Fibroblast of the aortic adventitia (primary cell): ENCODE results near the gene IQGAP1. TPM values are rescaled to one million over a fixed set of nuclear protein-coding genes. Genes with fewer than 3 reads are reported as not detected.

ENCODE experiments used
- DNase-seq: peaks from one replicate; pipeline ENCODE4 v3.0.0-alpha.2; 2010; ENCODE audit warnings: low read depth
- H3K4me3 ChIP-seq: 2 replicates; pipeline ENCODE4 v1.5.1; 2011; ENCODE audit warnings: low read depth, mild to moderate bottlenecking, control low read depth, low read length, moderate library complexity
- total RNA-seq: library from RNA; depleted of rRNA; stranded (reverse); fragments of >200 nt; gene quantifications from 2 replicates; pipeline ENCODE4 v1.2.3, GENCODE V29; 2012; ENCODE audit warnings: low replicate concordance
- TF ChIP-seq, protein P1 (sequence below): IDR thresholded peaks from 2 replicates; pipeline ENCODE4 v1.5.1; 2011; ENCODE audit warnings: mild to moderate bottlenecking, low read length, control low read depth, inconsistent platforms; ENCODE audit not compliant: insufficient read depth

Gene IQGAP1
- total RNA-seq, 1 donor, result 289 TPM

DNA sequence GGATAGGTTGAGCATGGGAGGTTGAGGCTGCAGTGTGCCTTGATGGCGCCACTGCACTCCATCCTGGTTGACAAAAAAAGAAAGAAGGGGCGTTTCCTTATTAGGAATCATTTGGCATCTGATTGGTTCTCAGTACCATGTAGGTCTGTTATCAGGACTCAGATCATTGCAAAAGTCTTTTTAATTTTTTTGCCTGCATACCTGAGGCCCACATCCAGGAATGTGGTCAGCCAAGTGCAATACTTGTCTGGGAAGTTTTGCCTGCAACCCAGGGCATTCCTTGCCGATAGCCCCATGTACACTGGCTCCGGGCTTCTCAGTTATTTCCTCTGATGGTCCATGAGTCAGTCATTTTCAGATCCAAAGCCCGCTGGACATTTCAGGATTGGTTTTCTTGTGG, 91.6 kb downstream of the IQGAP1 start:
- DNase-seq, result peak; percentile 60
- H3K4me3 ChIP-seq, result no peak overlapping the region
- TF ChIP-seq, protein P1, sequence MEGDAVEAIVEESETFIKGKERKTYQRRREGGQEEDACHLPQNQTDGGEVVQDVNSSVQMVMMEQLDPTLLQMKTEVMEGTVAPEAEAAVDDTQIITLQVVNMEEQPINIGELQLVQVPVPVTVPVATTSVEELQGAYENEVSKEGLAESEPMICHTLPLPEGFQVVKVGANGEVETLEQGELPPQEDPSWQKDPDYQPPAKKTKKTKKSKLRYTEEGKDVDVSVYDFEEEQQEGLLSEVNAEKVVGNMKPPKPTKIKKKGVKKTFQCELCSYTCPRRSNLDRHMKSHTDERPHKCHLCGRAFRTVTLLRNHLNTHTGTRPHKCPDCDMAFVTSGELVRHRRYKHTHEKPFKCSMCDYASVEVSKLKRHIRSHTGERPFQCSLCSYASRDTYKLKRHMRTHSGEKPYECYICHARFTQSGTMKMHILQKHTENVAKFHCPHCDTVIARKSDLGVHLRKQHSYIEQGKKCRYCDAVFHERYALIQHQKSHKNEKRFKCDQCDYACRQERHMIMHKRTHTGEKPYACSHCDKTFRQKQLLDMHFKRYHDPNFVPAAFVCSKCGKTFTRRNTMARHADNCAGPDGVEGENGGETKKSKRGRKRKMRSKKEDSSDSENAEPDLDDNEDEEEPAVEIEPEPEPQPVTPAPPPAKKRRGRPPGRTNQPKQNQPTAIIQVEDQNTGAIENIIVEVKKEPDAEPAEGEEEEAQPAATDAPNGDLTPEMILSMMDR, result no peak

DNA sequence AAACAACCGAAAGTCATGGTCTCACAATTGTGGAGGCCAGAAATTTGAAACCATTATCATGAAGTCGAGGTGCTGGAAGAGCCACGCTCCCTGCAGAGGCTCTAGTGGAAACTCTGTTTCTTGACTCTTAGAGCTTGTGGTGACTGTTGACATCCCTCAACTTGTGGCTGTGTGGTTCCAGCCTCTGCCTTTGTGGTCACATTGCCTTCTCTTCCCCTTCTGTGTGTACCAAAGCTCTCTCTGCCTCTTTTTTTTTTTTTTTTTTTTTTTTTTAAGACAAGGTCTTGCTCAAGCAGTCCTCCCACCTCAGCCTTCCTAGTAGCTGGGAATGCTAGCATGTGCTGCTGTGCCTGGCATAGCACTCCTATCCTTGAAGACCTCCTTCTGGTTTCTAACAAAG, 93.0 kb downstream of the IQGAP1 start:
- TF ChIP-seq, protein P1, result no peak
- no peak for DNase-seq
- H3K4me3 ChIP-seq, result no peak overlapping the region

DNA sequence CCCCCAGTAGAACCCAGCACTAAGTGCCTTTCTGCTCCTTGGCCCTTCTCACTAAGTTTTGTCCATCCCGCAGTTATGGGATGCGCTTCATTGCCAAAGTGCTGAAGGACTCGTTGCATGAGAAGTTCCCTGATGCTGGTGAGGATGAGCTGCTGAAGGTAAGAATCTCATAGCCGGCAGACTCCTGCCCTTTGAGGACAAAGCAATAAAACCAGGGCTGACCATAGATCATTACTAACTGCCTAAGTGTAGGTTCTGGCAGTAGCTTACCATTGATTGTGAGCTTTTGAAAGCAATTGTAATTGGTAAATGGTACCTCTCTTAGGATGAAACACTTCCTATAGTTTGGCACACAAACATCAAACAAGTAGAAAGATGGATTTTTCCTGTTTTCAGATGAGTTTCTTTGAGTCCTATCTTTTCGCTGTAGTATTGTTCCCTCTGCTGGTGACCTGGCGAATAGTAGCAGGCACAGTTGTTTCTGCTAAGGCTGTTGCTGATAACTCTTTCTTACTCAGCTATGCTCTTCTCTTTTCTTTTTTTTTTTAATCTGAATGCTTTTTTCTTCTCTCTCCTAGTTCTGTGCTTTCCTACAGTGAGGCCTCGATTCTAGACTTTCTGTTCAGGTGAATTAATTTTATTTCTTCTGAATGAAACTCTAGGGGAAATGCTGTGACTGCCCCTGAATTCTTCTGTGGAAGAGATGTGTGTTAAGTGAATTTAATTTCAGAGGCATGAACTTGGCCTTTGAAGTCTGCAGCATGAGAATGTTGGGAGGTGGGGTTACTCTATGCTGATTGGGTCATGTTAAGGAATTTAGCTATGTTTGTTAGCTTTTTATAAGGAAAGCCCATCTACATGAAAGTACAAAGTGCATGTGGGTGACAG, 94.3 kb downstream of the IQGAP1 start:
- H3K4me3 ChIP-seq, result no peak overlapping the region
- TF ChIP-seq, protein P1, result peak; percentile 84
- DNase-seq, result peak; percentile 80

DNA sequence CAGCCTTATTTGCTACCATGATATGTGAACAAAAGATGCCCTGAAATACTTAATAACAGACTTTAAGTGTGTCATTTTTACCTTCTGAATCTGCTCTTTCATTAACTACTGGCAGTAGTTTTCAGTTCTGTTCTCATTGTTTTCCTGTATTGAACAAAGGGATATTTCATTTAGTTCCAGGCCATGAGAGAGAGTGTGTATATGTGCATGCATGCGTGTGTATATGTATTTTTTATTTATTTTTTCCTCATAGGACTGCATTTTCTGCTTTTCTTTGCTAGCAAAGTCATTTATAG, 94.9 kb downstream of the IQGAP1 start:
- DNase-seq, result no peak
- H3K4me3 ChIP-seq, result no peak overlapping the region
- TF ChIP-seq, protein P1, result no peak

DNA sequence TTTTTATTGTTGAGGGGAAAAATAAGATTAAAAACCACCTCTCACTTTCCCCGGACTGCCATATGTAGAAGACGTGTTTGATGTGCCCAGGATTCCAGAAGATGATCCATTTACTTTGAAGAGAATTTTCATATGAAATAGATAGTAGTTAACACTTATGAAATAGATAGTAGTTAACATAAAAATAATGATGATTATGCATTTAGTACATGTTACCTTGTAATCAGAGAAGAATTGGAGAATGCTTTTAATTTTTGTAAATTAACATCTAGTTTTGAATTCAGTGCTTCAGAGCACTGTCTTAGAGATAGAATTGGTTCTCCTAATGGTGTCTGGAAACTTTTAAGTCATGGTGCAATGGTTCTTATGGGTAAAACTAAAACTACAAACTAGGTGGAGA, 95.6 kb downstream of the IQGAP1 start:
- TF ChIP-seq, protein P1, result no peak
- DNase-seq, result no peak
- H3K4me3 ChIP-seq, result no peak overlapping the region

DNA sequence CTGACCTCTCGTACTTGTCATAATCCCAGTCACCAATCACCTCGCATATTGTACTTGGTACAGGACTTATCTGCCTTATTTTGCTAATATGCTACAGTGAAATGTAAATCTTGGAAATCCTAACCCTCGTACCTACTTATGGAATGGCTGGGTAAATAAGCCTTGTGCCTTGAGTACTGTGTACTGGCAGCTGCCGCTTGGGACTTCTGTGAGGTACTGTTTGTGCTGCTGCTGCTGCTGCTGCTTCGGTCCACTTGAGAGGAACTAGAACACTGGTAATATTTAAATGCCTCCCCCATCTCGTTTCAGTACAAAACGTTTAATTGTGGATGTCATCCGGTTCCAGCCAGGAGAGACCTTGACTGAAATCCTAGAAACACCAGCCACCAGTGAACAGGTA, 99.1 kb downstream of the IQGAP1 start:
- H3K4me3 ChIP-seq, result no peak overlapping the region
- DNase-seq, result no peak

More for the DNA sequence above, 99.1 kb downstream of the IQGAP1 start:
- TF ChIP-seq, protein P1, result no peak
